Measurements from ENCODE around the gene TIMM44. TPM values are rescaled to one million over a fixed set of nuclear protein-coding genes. Genes with fewer than 3 reads are reported as not detected.

Gene TIMM44
- polyA plus RNA-seq, 1 experiment: 43.3 TPM

DNA sequence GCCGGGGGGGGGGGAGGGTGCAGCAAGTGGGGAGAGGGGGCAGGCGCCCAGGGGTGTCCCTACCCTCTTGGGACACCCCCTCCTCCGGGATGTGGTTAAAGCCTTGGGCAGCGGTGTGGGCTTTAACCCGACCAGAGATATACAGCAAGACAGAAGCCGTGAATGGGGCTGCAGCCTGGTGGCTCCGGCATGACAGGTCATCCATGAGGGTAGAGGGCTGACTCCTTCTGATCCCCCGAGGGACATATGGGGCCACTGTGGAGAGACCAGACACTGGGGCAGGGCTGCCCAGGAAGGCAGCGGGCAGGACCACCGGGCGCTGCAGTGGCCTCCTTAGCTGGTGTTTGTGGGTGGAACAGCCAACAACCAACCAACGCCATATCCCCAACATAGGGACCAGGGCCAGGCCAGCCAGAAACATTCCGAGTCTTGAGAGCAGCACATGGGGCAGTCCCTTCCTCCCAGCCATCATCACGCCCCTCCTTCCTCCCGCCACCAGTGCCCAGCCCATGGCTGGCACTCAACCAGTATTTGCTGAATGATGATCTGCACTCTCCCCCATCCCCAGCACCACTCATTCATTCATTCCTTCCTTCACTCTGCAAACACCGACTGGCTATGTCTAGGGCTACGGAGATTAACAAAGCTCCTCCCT is 43.8 kb upstream of the TIMM44 start:
- no peak for DNase-seq (ENCODE audit: low read depth, low spot score)
- no peaks in the 10 kb centered on the region for H3K9me3 ChIP-seq (ENCODE audit: control insufficient read depth, insufficient read depth, low read length)

DNA sequence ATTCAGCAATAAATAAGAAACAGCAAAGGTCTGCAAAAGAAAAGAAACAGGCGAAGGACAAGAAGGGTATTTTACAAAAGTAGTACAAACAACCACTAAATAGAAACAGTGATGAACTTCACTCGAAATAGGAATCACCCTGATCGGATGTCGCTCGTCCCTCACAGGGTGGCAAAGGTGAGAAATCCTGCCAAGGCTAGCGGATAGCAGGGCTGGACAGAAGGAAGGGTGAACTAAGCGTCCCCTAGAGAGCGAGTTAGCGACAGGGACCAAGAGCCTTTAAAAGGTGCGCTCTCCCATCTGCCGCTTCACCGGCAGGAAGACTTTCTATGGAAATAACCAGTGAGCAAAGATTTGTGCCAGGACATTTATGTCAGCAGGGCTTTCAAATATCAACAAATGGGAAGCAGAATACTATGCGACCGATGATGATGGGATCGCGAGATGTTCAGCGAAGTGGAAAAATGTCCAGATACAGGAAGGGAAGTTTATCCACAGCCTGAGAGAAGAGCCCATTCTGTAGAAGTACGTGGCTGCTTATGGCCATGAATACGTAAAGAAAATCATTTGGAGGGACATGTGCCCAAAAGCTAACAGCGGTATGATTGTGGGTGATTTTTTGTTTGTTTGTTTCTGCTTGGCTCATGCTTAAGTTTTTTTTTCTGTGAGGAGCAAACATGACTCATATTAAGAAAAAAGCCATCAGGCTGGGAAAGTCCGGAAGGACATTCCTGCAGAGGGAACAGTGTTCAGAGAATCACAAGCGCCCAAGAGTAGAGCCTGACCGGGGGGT is 43.1 kb upstream of the TIMM44 start:
- DNase-seq (ENCODE audit: low read depth, low spot score): peak; percentile 34
- no peaks in the 10 kb centered on the region for H3K9me3 ChIP-seq (ENCODE audit: control insufficient read depth, insufficient read depth, low read length)
- TF ChIP-seq, protein P1, sequence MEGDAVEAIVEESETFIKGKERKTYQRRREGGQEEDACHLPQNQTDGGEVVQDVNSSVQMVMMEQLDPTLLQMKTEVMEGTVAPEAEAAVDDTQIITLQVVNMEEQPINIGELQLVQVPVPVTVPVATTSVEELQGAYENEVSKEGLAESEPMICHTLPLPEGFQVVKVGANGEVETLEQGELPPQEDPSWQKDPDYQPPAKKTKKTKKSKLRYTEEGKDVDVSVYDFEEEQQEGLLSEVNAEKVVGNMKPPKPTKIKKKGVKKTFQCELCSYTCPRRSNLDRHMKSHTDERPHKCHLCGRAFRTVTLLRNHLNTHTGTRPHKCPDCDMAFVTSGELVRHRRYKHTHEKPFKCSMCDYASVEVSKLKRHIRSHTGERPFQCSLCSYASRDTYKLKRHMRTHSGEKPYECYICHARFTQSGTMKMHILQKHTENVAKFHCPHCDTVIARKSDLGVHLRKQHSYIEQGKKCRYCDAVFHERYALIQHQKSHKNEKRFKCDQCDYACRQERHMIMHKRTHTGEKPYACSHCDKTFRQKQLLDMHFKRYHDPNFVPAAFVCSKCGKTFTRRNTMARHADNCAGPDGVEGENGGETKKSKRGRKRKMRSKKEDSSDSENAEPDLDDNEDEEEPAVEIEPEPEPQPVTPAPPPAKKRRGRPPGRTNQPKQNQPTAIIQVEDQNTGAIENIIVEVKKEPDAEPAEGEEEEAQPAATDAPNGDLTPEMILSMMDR (IDR thresholded peaks at IDR 0.05; ENCODE audit: low read depth, low read length): no peak
- no peak overlapping the region for H3K4me3 ChIP-seq (ENCODE audit: low read depth, low read length)
- H3K27ac ChIP-seq (ENCODE audit: low read depth, low read length): no peak overlapping the region
- no peaks in the 10 kb centered on the region for H3K27me3 ChIP-seq (ENCODE audit: control insufficient read depth, insufficient read depth, low read length)
- CTCF ChIA-PET: interaction anchor here (1.0 to 4.5 kb wide), 5 partner anchors 15 to 42 kb away, joined by 3 to 42 read pairs (median 8); no protein-coding TSS in a partner anchor
- POLR2A ChIA-PET: no interaction called here

More for the DNA sequence above, 43.8 kb upstream of the TIMM44 start:
- Histone ChIP-seq H3K4me3 (ENCODE audit: low read depth, low read length) (no peak overlapping the region), H3K27me3 (ENCODE audit: control insufficient read depth, insufficient read depth, low read length) (no peaks in the 10 kb centered on the region), H3K27ac (ENCODE audit: low read depth, low read length) (peak overlapping the region; percentile 52)
- ChIA-PET CTCF (interaction anchor here (1.0 to 4.5 kb wide), 3 partner anchors 15 to 43 kb away, joined by 3 to 42 read pairs (median 9); no protein-coding TSS in a partner anchor), POLR2A (no interaction called here)
- TF ChIP-seq, protein P1 (IDR thresholded peaks at IDR 0.05; ENCODE audit: low read depth, low read length): no peak

DNA sequence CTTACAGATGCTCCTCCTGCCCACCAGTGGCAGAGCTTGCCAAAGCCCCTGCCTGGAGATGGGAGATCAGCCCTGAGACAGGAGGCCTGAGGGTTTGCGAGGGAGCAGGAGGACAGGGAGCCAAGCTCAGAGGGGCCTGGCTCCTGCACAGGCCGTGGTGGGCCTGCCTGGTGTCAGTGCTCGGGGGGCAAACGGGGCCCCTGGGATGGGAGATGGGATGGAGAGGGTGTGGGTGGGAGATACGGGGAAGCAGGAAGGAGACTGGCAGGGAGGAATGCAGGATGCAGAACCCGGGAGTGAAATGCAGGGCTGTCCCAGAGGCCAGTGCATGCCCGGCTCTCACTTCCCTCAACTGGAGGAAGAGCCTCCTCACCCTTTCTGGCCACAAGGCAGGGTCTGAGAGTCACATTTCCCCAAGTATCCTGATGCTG is 42.0 kb upstream of the TIMM44 start:
- H3K9me3 ChIP-seq (ENCODE audit: control insufficient read depth, insufficient read depth, low read length): no peaks in the 10 kb centered on the region
- TF ChIP-seq, protein P1 (IDR thresholded peaks at IDR 0.05; ENCODE audit: low read depth, low read length): no peak
- no peak overlapping the region for H3K27ac ChIP-seq (ENCODE audit: low read depth, low read length)
- ChIA-PET POLR2A (interaction anchor here (0.6 kb wide), 1 partner anchor 192 kb away, joined by 4 read pairs; no protein-coding TSS in a partner anchor), CTCF (interaction anchor here (1.4 to 2.5 kb wide), 2 partner anchors 14 to 17 kb away, joined by 4 to 8 read pairs; no protein-coding TSS in a partner anchor)
- no peak overlapping the region for H3K4me3 ChIP-seq (ENCODE audit: low read depth, low read length)
- H3K27me3 ChIP-seq (ENCODE audit: control insufficient read depth, insufficient read depth, low read length): no peaks in the 10 kb centered on the region
- no peak for DNase-seq (ENCODE audit: low read depth, low spot score)

DNA sequence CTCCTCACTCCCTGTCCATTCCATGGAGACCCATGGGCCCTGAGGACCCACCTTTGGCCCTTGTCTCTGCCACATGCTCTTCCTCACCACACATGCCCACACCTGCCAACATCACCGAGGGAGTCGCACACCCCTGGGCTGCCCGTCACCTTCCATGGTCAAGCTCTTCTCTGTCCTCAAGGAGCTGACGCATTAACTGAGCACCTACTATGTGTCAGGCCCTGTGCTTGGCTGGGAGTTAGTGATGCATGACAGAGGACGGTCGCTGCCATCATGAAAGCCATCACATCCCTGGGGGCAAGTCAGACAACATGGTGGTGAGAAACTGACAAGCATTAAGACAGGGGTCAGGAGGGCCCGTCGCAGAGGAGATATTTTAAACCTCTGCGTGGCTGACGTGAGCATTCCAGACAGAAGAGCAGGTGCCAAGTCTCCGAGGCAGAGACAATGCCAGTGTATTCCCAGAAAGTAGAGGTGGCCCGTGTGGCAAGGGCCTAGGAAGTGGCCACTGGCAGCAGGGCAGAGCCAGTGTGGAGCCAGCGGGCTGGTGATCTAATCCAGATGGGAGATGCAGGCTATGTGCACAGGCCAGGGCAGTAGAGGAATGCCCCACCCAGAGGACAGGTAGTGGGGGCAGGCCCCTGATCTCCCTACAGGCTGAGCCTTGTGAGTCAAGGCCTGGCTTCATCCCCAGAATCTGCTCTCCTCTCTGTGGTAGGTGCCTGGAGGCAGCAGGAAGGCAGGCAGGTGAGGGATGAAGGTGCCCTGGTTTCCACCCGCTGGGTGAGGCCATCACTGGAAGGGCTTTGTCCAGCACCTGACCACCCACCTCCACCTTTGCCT is 40.8 kb upstream of the TIMM44 start:
- Histone ChIP-seq H3K27ac (ENCODE audit: low read depth, low read length) (no peak overlapping the region), H3K27me3 (ENCODE audit: control insufficient read depth, insufficient read depth, low read length) (no peaks in the 10 kb centered on the region), H3K4me3 (ENCODE audit: low read depth, low read length) (no peak overlapping the region), H3K9me3 (ENCODE audit: control insufficient read depth, insufficient read depth, low read length) (no peaks in the 10 kb centered on the region)
- TF ChIP-seq, protein P1 (IDR thresholded peaks at IDR 0.05; ENCODE audit: low read depth, low read length): no peak
- ChIA-PET POLR2A (no interaction called here), CTCF (interaction anchor here (2.5 kb wide), 2 partner anchors 13 to 19 kb away, joined by 7 to 8 read pairs; no protein-coding TSS in a partner anchor)
- no peak for DNase-seq (ENCODE audit: low read depth, low spot score)

All from AG04450 (cell line).